IPS-18a (cell line): ENCODE measurements around the gene DLG2.

Experiments
- H3K27ac ChIP-seq: one replicate; pipeline ENCODE4 v1.5.1; 2013; ENCODE audit warnings: low read length
- H3K27me3 ChIP-seq: one replicate; pipeline ENCODE4 v1.6.1; 2013; ENCODE audit warnings: mild to moderate bottlenecking, low read length; ENCODE audit not compliant: control insufficient read depth, insufficient read depth
- H3K36me3 ChIP-seq: one replicate; pipeline ENCODE4 v1.6.1; 2013; ENCODE audit warnings: low read depth, low read length; ENCODE audit not compliant: control insufficient read depth
- H3K4me1 ChIP-seq: one replicate; pipeline ENCODE4 v1.6.1; 2013; ENCODE audit warnings: low read depth, low read length; ENCODE audit not compliant: control insufficient read depth
- H3K4me3 ChIP-seq: one replicate; pipeline ENCODE4 v1.5.1; 2013; ENCODE audit warnings: low read length
- H3K9ac ChIP-seq: one replicate; pipeline ENCODE4 v1.6.1; 2013; ENCODE audit warnings: mild to moderate bottlenecking, low read length, moderate library complexity
- H3K9me3 ChIP-seq: one replicate; pipeline ENCODE4 v1.6.1; 2013; ENCODE audit warnings: low read depth, low read length; ENCODE audit not compliant: control insufficient read depth

DLG2 gene

GRCh38 chr11:85539740-85540139 is 87.4 kb downstream of the DLG2 start:
- peaks cover 28% of the 10 kb centered on the region for H3K4me1 ChIP-seq
- H3K9ac ChIP-seq = no peak overlapping the region
- peaks cover 3% of the 10 kb centered on the region for H3K9me3 ChIP-seq
- H3K27ac ChIP-seq = no peak overlapping the region
- H3K36me3 ChIP-seq = no peaks in the 10 kb centered on the region
- H3K4me3 ChIP-seq = no peak overlapping the region
- H3K27me3 ChIP-seq = no peaks in the 10 kb centered on the region

- Histone ChIP-seq H3K27ac (no peak overlapping the region), H3K4me3 (no peak overlapping the region), H3K27me3 (no peaks in the 10 kb centered on the region), H3K36me3 (no peaks in the 10 kb centered on the region), H3K4me1 (peaks cover 28% of the 10 kb centered on the region), H3K9ac (no peak overlapping the region), H3K9me3 (peaks cover 6% of the 10 kb centered on the region)
Measured at GRCh38 chr11:85539029-85539689, 88.0 kb downstream of the DLG2 start.

GRCh38 chr11:85536438-85536837 is 90.7 kb downstream of the DLG2 start:
- Histone ChIP-seq H3K36me3 (no peaks in the 10 kb centered on the region), H3K27me3 (no peaks in the 10 kb centered on the region), H3K4me1 (peaks cover 18% of the 10 kb centered on the region), H3K9ac (no peak overlapping the region), H3K4me3 (no peak overlapping the region), H3K9me3 (peaks cover 6% of the 10 kb centered on the region), H3K27ac (no peak overlapping the region)

GRCh38 chr11:85534806-85535205 is 92.3 kb downstream of the DLG2 start:
- no peak overlapping the region for H3K9ac ChIP-seq
- H3K27ac ChIP-seq = no peak overlapping the region
- peaks cover 6% of the 10 kb centered on the region for H3K9me3 ChIP-seq
- H3K27me3 ChIP-seq = no peaks in the 10 kb centered on the region
- H3K4me3 ChIP-seq = no peak overlapping the region
- peaks cover 10% of the 10 kb centered on the region for H3K4me1 ChIP-seq
- H3K36me3 ChIP-seq = no peaks in the 10 kb centered on the region

GRCh38 chr11:85531191-85531897 is 95.8 kb downstream of the DLG2 start:
- no peaks in the 10 kb centered on the region for H3K36me3 ChIP-seq

GRCh38 chr11:85530634-85531033 is 96.5 kb downstream of the DLG2 start:
- peaks cover 21% of the 10 kb centered on the region for H3K4me1 ChIP-seq
- no peaks in the 10 kb centered on the region for H3K27me3 ChIP-seq
- H3K36me3 ChIP-seq = no peaks in the 10 kb centered on the region
- H3K9me3 ChIP-seq = peaks cover 6% of the 10 kb centered on the region
- H3K4me3 ChIP-seq = no peak overlapping the region
- H3K27ac ChIP-seq = no peak overlapping the region
- H3K9ac ChIP-seq = no peak overlapping the region

More at GRCh38 chr11:85531191-85531897, 95.8 kb downstream of the DLG2 start:
- H3K4me3 ChIP-seq = no peak overlapping the region
- no peak overlapping the region for H3K27ac ChIP-seq
- H3K9ac ChIP-seq = no peak overlapping the region
- peaks cover 14% of the 10 kb centered on the region for H3K4me1 ChIP-seq
- peaks cover 6% of the 10 kb centered on the region for H3K9me3 ChIP-seq
- no peaks in the 10 kb centered on the region for H3K27me3 ChIP-seq

GRCh38 chr11:85526564-85526963 is 100.6 kb downstream of the DLG2 start:
- Histone ChIP-seq H3K9me3 (peaks cover 23% of the 10 kb centered on the region), H3K4me3 (peak overlapping the region; percentile 25), H3K27ac (peak overlapping the region; percentile 81), H3K4me1 (peaks cover 24% of the 10 kb centered on the region), H3K27me3 (no peaks in the 10 kb centered on the region), H3K9ac (peak overlapping the region; percentile 4), H3K36me3 (no peaks in the 10 kb centered on the region)

GRCh38 chr11:85525686-85526085 is 101.5 kb downstream of the DLG2 start:
- Histone ChIP-seq H3K27ac (peak overlapping the region; percentile 81), H3K9ac (no peak overlapping the region), H3K36me3 (no peaks in the 10 kb centered on the region), H3K4me3 (peak overlapping the region; percentile 25), H3K9me3 (peaks cover 23% of the 10 kb centered on the region), H3K4me1 (peaks cover 18% of the 10 kb centered on the region), H3K27me3 (no peaks in the 10 kb centered on the region)

GRCh38 chr11:85517272-85517671 is 109.9 kb downstream of the DLG2 start:
- Histone ChIP-seq H3K27me3 (no peaks in the 10 kb centered on the region), H3K4me1 (no peaks in the 10 kb centered on the region), H3K4me3 (no peak overlapping the region), H3K9ac (no peak overlapping the region), H3K36me3 (no peaks in the 10 kb centered on the region), H3K9me3 (peaks cover 6% of the 10 kb centered on the region), H3K27ac (no peak overlapping the region)

GRCh38 chr11:85495918-85496317 is 131.2 kb downstream of the DLG2 start:
- no peaks in the 10 kb centered on the region for H3K9me3 ChIP-seq
- H3K27ac ChIP-seq = no peak overlapping the region
- H3K36me3 ChIP-seq = no peaks in the 10 kb centered on the region
- no peak overlapping the region for H3K9ac ChIP-seq
- no peaks in the 10 kb centered on the region for H3K4me1 ChIP-seq
- H3K27me3 ChIP-seq = no peaks in the 10 kb centered on the region
- no peak overlapping the region for H3K4me3 ChIP-seq

GRCh38 chr11:85494396-85494795 is 132.7 kb downstream of the DLG2 start:
- Histone ChIP-seq H3K27ac (no peak overlapping the region), H3K36me3 (no peaks in the 10 kb centered on the region), H3K9ac (no peak overlapping the region), H3K4me1 (no peaks in the 10 kb centered on the region), H3K9me3 (no peaks in the 10 kb centered on the region), H3K27me3 (no peaks in the 10 kb centered on the region), H3K4me3 (no peak overlapping the region)

- Histone ChIP-seq H3K27me3 (no peaks in the 10 kb centered on the region), H3K9ac (no peak overlapping the region), H3K36me3 (no peaks in the 10 kb centered on the region), H3K27ac (no peak overlapping the region), H3K4me3 (no peak overlapping the region), H3K9me3 (no peaks in the 10 kb centered on the region), H3K4me1 (no peaks in the 10 kb centered on the region)
Measured at GRCh38 chr11:85485902-85486301, 141.2 kb downstream of the DLG2 start.
